IMR-90 (cell line): Measurements from ENCODE around the gene C16orf89. TPM values are rescaled to one million over a fixed set of nuclear protein-coding genes. Genes with fewer than 3 reads are reported as not detected.

Experiments
- ATAC-seq: fragments of 200-7000 bp; cut with Tn5 transposase; 2 replicates; pipeline ENCODE4 v1.9.1; 2020; ENCODE audit warnings: low read depth, mild to moderate bottlenecking, moderate library complexity
- BruUV-seq: library from RNA; stranded (reverse); fragments of 400-500 nt; replicated peaks from 2 replicates; lab custom pipeline; 2021; lab: Mats Ljungman, UMichigan
- CTCF ChIA-PET: fragments of 300-600 bp; formaldehyde crosslinking; extraction: SDS; loops from one replicate; lab custom pipeline; 2021; ENCODE audit warnings: antibody characterized with exemption; lab: Yijun Ruan, JAX
- POLR2A ChIA-PET: fragments of 300-600 bp; sonication (Branson Sonifier 250); formaldehyde crosslinking; loops from one replicate; lab custom pipeline; 2022; ENCODE audit warnings: antibody characterized with exemption; ENCODE audit not compliant: unreplicated experiment; lab: Charles Lee
- DNase-seq: peaks from one replicate; pipeline ENCODE4 v3.0.0; 2013
- H2AFZ ChIP-seq: replicated peaks from 2 replicates; pipeline ENCODE3; 2013; ENCODE audit warnings: low read length, mild to moderate bottlenecking; ENCODE audit not compliant: poor library complexity
- H2AK5ac ChIP-seq: 2 replicates; pipeline ENCODE4 v1.6.1; 2013; ENCODE audit warnings: low read depth, low read length, inconsistent platforms
- H2AK9ac ChIP-seq: replicated peaks from 2 replicates; pipeline ENCODE3; 2013; ENCODE audit warnings: mild to moderate bottlenecking, low read depth, low read length, moderate library complexity; ENCODE audit not compliant: poor library complexity
- H2BK120ac ChIP-seq: 2 replicates; pipeline ENCODE4 v1.6.1; 2013; ENCODE audit warnings: low read depth, low read length, inconsistent platforms
- H2BK15ac ChIP-seq: 3 replicates; pipeline ENCODE4 v1.6.1; 2013; ENCODE audit warnings: low read depth, low read length, inconsistent platforms
- H2BK20ac ChIP-seq: 2 replicates; pipeline ENCODE4 v1.6.1; 2013; ENCODE audit warnings: low read depth, mild to moderate bottlenecking, inconsistent platforms, low read length, moderate library complexity
- H2BK5ac ChIP-seq: 2 replicates; pipeline ENCODE4 v1.6.1; 2013; ENCODE audit warnings: mild to moderate bottlenecking, low read depth, low read length, inconsistent platforms; ENCODE audit not compliant: poor library complexity, severe bottlenecking
- H3K14ac ChIP-seq: replicated peaks from 2 replicates; pipeline ENCODE4 v1.6.1; 2013; ENCODE audit warnings: low read depth, low read length, inconsistent platforms
- H3K18ac ChIP-seq: 2 replicates; pipeline ENCODE4 v1.6.1; 2013; ENCODE audit warnings: low read depth, low read length, control low read depth
- H3K23ac ChIP-seq: 2 replicates; pipeline ENCODE4 v1.6.1; 2013; ENCODE audit warnings: low read depth, low read length, inconsistent platforms
- H3K27ac ChIP-seq: 2 replicates; pipeline ENCODE4 v1.5.1; 2013; ENCODE audit warnings: mild to moderate bottlenecking, control low read depth, low read length; ENCODE audit not compliant: insufficient read depth
- H3K27me3 ChIP-seq: 2 replicates; pipeline ENCODE4 v1.6.1; 2013; ENCODE audit warnings: low read length; ENCODE audit not compliant: control insufficient read depth, insufficient read depth
- H3K36me3 ChIP-seq: 2 replicates; pipeline ENCODE4 v1.6.1; 2013; ENCODE audit warnings: low read length, mixed read lengths; ENCODE audit not compliant: control insufficient read depth, insufficient read depth
- H3K4ac ChIP-seq: 2 replicates; pipeline ENCODE4 v1.6.1; 2013; ENCODE audit warnings: low read depth, low read length, inconsistent platforms
- H3K4me1 ChIP-seq: 2 replicates; pipeline ENCODE4 v1.6.1; 2013; ENCODE audit warnings: low read length, mixed read lengths; ENCODE audit not compliant: control insufficient read depth, insufficient read depth
- H3K4me2 ChIP-seq: 2 replicates; pipeline ENCODE4 v1.6.1; 2013; ENCODE audit warnings: low read depth, mild to moderate bottlenecking, control low read depth, low read length, moderate library complexity
- H3K4me3 ChIP-seq: 2 replicates; pipeline ENCODE4 v1.5.1; 2013; ENCODE audit warnings: low read depth, mild to moderate bottlenecking, control low read depth, low read length, moderate library complexity; ENCODE audit not compliant: insufficient read depth
- H3K56ac ChIP-seq: 2 replicates; pipeline ENCODE4 v1.6.1; 2013; ENCODE audit warnings: low read length, inconsistent platforms; ENCODE audit not compliant: insufficient read depth; ENCODE audit errors: extremely low read depth
- H3K79me1 ChIP-seq, 2 experiments: 2 replicates each; pipeline ENCODE4 v1.6.1; 2013; ENCODE audit warnings: low read length in 2 of 2, inconsistent platforms in 1 of 2, low read depth in 1 of 2
- H3K9ac ChIP-seq: 2 replicates; pipeline ENCODE4 v1.6.1; 2013; ENCODE audit warnings: low read depth, low read length, control low read depth
- H3K9me1 ChIP-seq: 2 replicates; pipeline ENCODE4 v1.6.1; 2013; ENCODE audit warnings: low read length, inconsistent platforms; ENCODE audit not compliant: insufficient read depth
- H3K9me3 ChIP-seq: 2 replicates; pipeline ENCODE4 v1.6.1; 2013; ENCODE audit warnings: low read length; ENCODE audit not compliant: control insufficient read depth, insufficient read depth
- H4K20me1 ChIP-seq: 2 replicates; pipeline ENCODE4 v1.6.1; 2013; ENCODE audit warnings: low read length, inconsistent platforms; ENCODE audit not compliant: insufficient read depth
- H4K5ac ChIP-seq: 2 replicates; pipeline ENCODE4 v1.6.1; 2013; ENCODE audit warnings: mild to moderate bottlenecking, low read depth, low read length, control low read depth
- H4K8ac ChIP-seq, 2 experiments: 2 replicates each; pipeline ENCODE4 v1.6.1; 2013; ENCODE audit warnings: low read depth in 2 of 2, low read length in 2 of 2, control low read depth in 1 of 2, inconsistent platforms in 1 of 2
- H4K91ac ChIP-seq: 2 replicates; pipeline ENCODE4 v1.6.1; 2013; ENCODE audit warnings: low read depth, low read length, inconsistent platforms; ENCODE audit not compliant: insufficient read depth
- BHLHE40 ChIP-seq: fragments of 150-350 bp; IDR thresholded peaks from 2 replicates; pipeline ENCODE4 v1.6.1; 2016; ENCODE audit warnings: mild to moderate bottlenecking, low read depth, low read length
- CEBPB ChIP-seq: IDR thresholded peaks from 2 replicates; pipeline ENCODE4 v1.6.1; 2012; ENCODE audit warnings: low read depth, low read length, improper control_type of control experiment
- CHD1 ChIP-seq: IDR thresholded peaks from 2 replicates; pipeline ENCODE4 v1.6.1; 2012; ENCODE audit warnings: low read depth, low read length, improper control_type of control experiment
- CTCF ChIP-seq: conservative IDR thresholded peaks from 2 replicates; pipeline ENCODE4 v1.5.1; 2012; ENCODE audit warnings: mild to moderate bottlenecking, low read depth, low read length, improper control_type of control experiment
- FOS ChIP-seq: fragments of 150-350 bp; IDR thresholded peaks from 2 replicates; pipeline ENCODE4 v1.6.1; 2016; ENCODE audit warnings: low read depth, low read length
- MXI1 ChIP-seq: IDR thresholded peaks from 2 replicates; pipeline ENCODE4 v1.6.1; 2012; ENCODE audit warnings: low read depth, mild to moderate bottlenecking, low read length, moderate library complexity, borderline replicate concordance
- NFE2L2 ChIP-seq: fragments of 150-350 bp; IDR thresholded peaks from 2 replicates; pipeline ENCODE4 v1.6.1; 2016; ENCODE audit warnings: low read depth, mild to moderate bottlenecking, low read length
- POLR2A ChIP-seq: IDR thresholded peaks from 2 replicates; pipeline ENCODE4 v1.6.1; 2012; ENCODE audit warnings: mild to moderate bottlenecking, low read depth, low read length
- RCOR1 ChIP-seq: IDR thresholded peaks from 2 replicates; pipeline ENCODE4 v1.6.1; 2012; ENCODE audit warnings: mild to moderate bottlenecking, low read length, improper control_type of control experiment; ENCODE audit not compliant: insufficient replicate concordance
- RFX5 ChIP-seq: IDR thresholded peaks from 2 replicates; pipeline ENCODE4 v1.8.0; 2012; ENCODE audit warnings: low read depth, mild to moderate bottlenecking, low read length, moderate library complexity
- USF2 ChIP-seq: fragments of 150-350 bp; IDR thresholded peaks from 2 replicates; pipeline ENCODE4 v1.6.1; 2017; ENCODE audit warnings: mild to moderate bottlenecking, antibody characterized with exemption, low read length, low read depth
- WGBS, 2 experiments: methylation state at CpG; one replicate each; pipeline versions ENCODE4 v1.1.5 to v1.1.7; 2013; ENCODE audit warnings: missing lambda C conversion rate in 2 of 2; ENCODE audit not compliant: insufficient read length in 1 of 2; ENCODE audit errors: extremely low coverage in 2 of 2; 5-methylcytosine and 5-hydroxymethylcytosine counted together
- dilution Hi-C: fragments of 300-500 bp; cut with HindIII; formaldehyde crosslinking; loops from one replicate; pipeline ENCODE4 v1.14.3; 2018; ENCODE audit warnings: low sequenced_read_pairs; ENCODE audit not compliant: unreplicated experiment
- in situ Hi-C: fragments of 300-500 bp; cut with MboI; formaldehyde crosslinking; loops from 3 replicates; pipeline ENCODE4 v1.14.3; 2019; ENCODE audit warnings: low sequenced_read_pairs, inconsistent platforms, mixed read lengths
- intact Hi-C: fragments of 100-400 bp; cut with micrococcal nuclease; formaldehyde crosslinking; loops from 2 replicates; pipeline ENCODE4 v1.10.0; 2022
- polyA plus RNA-seq, 3 experiments: library from polyadenylated mRNA; depleted of rRNA; stranded (reverse); fragments of >200 nt; gene quantifications; 2 replicates each; pipeline ENCODE4 v1.2.3, GENCODE V29; 2012; ENCODE audit warnings: low replicate concordance in 1 of 3
- total RNA-seq: library from RNA; depleted of rRNA; stranded (reverse); fragments of >200 nt; gene quantifications from 2 replicates; pipeline ENCODE4 v1.2.3, GENCODE V29; 2012

Gene C16orf89
- total and polyA plus RNA-seq, 2 of the 4 experiments (the other 2 are of a cell fraction): 0.17 to 0.18 TPM

GRCh38 chr16:5020551-5020950 lies 45.2 kb downstream of the C16orf89 start:
- ChIA-PET CTCF (no interaction called here), POLR2A (no interaction called here)
- ATAC-seq (no peak), DNase-seq (no peak)
- no peak overlapping the region for H3K27ac ChIP-seq
- H2AFZ ChIP-seq: no peak overlapping the region
- H3K9ac ChIP-seq: no peak overlapping the region
- no peak overlapping the region for H3K18ac ChIP-seq
- dilution Hi-C loops: no loop called here
- H3K36me3 ChIP-seq: no peaks in the 10 kb centered on the region
- H4K20me1 ChIP-seq: no peaks in the 10 kb centered on the region
- H2BK15ac ChIP-seq: no peak overlapping the region
- H3K27me3 ChIP-seq: peaks cover 15% of the 10 kb centered on the region; the same call in 1 of the 2 replicates
- H3K56ac ChIP-seq: no peak overlapping the region
- no peak overlapping the region for H2BK120ac ChIP-seq
- BruUV-seq: no TSS peak
- no peaks in the 10 kb centered on the region for H3K9me1 ChIP-seq
- intact Hi-C loops: no loop called here
- H3K79me1 ChIP-seq: no peaks in the 10 kb centered on the region
- H3K4me2 ChIP-seq: no peak overlapping the region
- H3K4me3 ChIP-seq: no peak overlapping the region
- WGBS, 2 experiments: 73% methylated on average over 7 of the region's 15 CpGs; no CpG with 5 or more reads in 1 of the 2 experiments
- H3K14ac ChIP-seq: no peak overlapping the region
- no peak overlapping the region for H3K23ac ChIP-seq
- H3K9me3 ChIP-seq: no peaks in the 10 kb centered on the region
- no peaks in the 10 kb centered on the region for H3K4me1 ChIP-seq
- in situ Hi-C loops: no loop called here
- H2BK20ac ChIP-seq: no peak overlapping the region
- H2BK5ac ChIP-seq: no peak overlapping the region
- TF ChIP-seq RCOR1: no peak
- TF ChIP-seq CHD1: no peak
- TF ChIP-seq MXI1: no peak
- TF ChIP-seq POLR2A: no peak
- TF ChIP-seq FOS: no peak
- TF ChIP-seq CEBPB: no peak
- no peak for TF ChIP-seq NFE2L2
- TF ChIP-seq USF2: no peak
- TF ChIP-seq BHLHE40: no peak
- no peak for TF ChIP-seq RFX5
- TF ChIP-seq CTCF: no peak
- no peak overlapping the region for H4K8ac ChIP-seq
- no peak overlapping the region for H2AK9ac ChIP-seq
- no peak overlapping the region for H4K91ac ChIP-seq
- no peak overlapping the region for H3K4ac ChIP-seq
- no peak overlapping the region for H2AK5ac ChIP-seq
- no peak overlapping the region for H4K5ac ChIP-seq
